Astrocyte of the spinal cord (primary cell): ENCODE measurements around the gene NCOR2.

ENCODE experiments used
- DNase-seq: peaks from one replicate; pipeline ENCODE4 v3.0.0; 2011; ENCODE audit warnings: low read depth, low spot score
- H3K4me3 ChIP-seq: 2 replicates; pipeline ENCODE4 v1.5.1; 2011; ENCODE audit warnings: low read depth, mild to moderate bottlenecking, low read length, moderate library complexity
- in situ Hi-C: cut with HindIII; loops from 2 replicates; pipeline ENCODE4 v1.10.0; 2017; ENCODE audit warnings: low sequenced_read_pairs
- TF ChIP-seq, protein P1 (sequence below): IDR thresholded peaks from 2 replicates; pipeline ENCODE4 v1.5.1; 2012; ENCODE audit warnings: low read depth, mild to moderate bottlenecking, low read length, inconsistent platforms

The NCOR2 gene

DNA sequence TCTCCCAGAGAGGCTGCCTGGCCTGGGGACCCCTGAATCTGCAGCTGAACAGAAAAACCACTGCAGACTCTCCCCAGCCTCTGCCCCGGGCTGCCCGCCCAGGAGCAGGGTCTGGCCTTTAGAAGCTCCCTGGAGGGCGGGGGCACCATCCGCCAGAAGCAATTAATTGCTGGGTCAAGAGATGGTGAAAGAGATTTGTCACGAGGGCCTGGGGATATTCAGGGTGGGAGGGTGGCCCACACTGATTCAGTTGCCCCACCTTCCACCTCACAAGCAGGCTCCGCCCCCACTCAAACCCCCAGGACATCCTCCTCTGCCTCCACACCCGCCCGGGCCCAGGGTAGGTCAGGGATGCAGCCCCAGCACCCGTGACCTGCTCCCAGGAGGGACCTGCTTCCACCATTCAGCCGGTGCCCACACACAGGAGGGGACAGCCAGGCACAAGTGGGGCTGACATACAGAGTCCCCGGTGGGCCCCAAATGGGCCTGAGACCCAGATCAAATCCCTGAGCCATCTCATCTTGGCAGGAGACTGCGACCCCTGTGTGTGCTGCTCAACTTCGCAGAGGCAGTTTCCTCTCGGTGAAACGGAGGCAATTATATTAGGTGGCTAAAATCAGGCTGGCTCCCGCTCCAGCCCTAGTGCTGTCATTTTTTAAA, 23.0 kb downstream of the NCOR2 start:
- TF ChIP-seq, protein P1, sequence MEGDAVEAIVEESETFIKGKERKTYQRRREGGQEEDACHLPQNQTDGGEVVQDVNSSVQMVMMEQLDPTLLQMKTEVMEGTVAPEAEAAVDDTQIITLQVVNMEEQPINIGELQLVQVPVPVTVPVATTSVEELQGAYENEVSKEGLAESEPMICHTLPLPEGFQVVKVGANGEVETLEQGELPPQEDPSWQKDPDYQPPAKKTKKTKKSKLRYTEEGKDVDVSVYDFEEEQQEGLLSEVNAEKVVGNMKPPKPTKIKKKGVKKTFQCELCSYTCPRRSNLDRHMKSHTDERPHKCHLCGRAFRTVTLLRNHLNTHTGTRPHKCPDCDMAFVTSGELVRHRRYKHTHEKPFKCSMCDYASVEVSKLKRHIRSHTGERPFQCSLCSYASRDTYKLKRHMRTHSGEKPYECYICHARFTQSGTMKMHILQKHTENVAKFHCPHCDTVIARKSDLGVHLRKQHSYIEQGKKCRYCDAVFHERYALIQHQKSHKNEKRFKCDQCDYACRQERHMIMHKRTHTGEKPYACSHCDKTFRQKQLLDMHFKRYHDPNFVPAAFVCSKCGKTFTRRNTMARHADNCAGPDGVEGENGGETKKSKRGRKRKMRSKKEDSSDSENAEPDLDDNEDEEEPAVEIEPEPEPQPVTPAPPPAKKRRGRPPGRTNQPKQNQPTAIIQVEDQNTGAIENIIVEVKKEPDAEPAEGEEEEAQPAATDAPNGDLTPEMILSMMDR, result no peak
- DNase-seq, result no peak
- H3K4me3 ChIP-seq, result no peak overlapping the region
- in situ Hi-C loops, result no loop called here

DNA sequence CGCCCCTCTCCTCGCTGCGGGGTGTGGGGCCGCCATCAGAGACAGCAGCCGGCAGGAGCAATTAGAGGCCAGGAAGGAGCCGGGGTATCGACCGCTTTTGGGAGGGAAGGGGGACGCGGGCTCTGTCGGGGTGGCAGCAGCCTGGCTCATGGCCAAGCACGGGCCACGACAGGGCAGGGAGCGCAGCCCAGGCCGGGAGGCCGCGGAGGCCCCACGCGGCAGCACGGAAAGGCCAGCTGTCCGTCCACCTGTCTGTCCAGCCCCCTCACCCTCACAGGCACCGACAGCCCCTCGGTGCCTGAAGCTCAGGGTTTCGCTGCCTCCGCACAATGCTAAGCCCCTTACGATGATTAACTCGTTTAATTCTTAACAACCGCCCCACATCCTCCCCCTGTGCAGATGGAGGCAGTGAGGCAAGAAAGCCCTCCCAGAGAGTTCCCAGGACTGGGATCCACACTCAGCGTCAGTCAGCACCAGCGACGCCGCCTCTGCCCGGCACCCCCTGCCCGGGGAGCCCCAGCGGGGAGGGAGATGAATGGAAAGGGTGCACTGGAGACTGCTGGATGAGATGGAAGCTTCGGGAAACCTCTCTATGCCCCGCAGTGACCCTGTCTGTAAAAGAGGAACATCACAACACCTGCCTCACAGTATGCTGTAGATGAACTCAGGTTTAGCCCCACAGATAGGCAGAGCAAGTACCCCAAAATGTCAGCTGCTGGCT, 23.7 kb downstream of the NCOR2 start:
- TF ChIP-seq, protein P1, result no peak
- peak; percentile 44 for DNase-seq
- no peak overlapping the region for H3K4me3 ChIP-seq
- in situ Hi-C loops, result no loop called here

DNA sequence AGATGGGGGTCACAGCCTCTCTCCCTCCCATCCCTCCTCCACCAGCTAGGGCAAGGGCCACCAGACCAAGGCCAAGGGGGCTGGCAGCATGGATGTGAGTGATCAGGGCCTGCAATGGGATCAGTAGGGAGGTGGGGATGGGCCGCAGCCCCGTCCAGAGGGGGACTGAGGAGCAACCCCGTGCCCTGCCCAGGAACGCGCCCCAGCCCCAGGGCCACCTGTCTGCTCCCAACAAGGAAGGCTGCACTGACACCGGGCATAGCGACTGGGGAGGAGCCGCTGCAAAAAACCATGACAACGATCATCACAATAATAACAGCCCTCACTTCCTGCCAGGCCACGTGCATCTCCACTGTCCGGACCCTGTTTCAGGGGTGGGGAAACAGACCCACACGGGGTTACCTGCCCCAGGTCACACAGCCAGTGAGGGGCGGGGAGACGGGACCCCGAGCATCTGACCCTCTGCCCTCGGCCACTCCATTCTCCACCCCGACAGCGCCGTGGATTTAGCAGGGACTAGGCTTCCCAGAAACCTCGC, 24.3 kb downstream of the NCOR2 start:
- no peak overlapping the region for H3K4me3 ChIP-seq
- TF ChIP-seq, protein P1, result no peak
- DNase-seq, result no peak
- in situ Hi-C loops, result no loop called here

DNA sequence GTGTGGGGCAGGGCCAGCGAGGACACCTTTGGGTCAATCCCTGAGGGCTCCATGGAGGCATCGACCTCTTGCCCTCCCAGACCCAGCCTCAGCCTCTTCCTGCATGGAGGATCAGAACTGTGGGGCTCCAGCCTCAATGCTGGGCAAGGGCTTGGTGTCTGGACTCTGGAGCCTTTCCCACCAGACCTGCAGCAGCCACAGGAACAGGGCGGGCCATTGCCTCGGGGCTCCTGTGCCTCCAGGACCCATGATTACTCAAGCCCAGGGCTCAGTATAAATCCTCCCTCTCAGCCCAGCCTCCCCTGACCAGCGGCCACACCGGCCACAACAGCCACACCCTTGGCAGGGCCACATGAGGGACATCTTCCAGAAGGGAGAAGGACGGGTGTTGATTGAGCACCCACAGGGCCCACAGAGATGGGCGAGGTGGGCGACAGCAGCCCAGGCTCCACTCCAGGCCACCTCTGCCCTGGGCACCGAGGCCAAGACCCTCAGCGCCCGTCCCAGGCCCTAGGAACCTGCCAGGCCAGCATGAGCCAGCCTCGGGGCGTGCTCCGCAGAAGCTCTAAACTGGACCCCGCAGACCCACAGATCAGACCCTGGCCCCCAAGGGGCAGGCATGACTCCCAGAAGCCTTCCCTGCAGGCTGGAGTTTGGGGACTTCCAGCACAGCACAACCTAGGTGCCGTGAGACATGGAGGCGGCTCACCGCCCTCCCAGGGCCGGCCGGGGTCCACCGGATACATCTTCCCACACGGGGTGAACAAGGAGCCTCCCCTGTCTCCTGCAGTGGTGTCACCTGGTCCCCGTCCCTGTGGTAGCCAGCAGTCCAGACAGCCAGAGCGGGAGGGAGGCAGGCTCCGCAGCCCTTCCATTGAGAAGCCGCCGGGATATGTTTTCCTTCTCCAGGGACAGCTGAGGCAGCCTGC, 25.1 kb downstream of the NCOR2 start:
- TF ChIP-seq, protein P1, result no peak
- H3K4me3 ChIP-seq, result no peak overlapping the region
- in situ Hi-C loops, result no loop called here
- DNase-seq, result no peak

DNA sequence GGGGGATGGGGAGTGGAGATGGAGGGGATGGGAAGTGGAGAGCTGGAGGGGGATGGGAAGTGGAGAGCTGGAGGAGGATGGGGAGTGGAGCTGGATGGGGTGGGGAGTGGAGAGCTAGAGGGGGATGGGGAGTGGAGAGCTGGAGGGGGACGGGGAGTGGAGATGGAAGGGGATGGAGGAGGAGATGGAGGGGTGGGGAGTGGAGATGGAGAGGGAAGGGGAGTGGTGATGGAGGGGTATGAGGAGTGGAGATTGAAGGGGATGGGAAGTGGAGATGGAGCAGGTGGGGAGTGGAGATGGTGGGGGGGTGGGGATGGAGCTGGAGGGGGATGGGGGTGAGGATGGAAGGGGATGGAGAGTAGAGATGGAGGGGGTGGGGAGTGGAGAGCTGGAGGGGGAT, 26.1 kb downstream of the NCOR2 start:
- in situ Hi-C loops, result no loop called here
- no peak overlapping the region for H3K4me3 ChIP-seq
- TF ChIP-seq, protein P1, result no peak
- DNase-seq, result no peak
